PFSK-1 (cell line): ENCODE measurements around the gene IL4.

ENCODE experiments used
- FOXP2 ChIP-seq: optimal IDR thresholded peaks from 2 replicates; pipeline ENCODE3; 2011; ENCODE audit warnings: borderline replicate concordance, control low read depth, inconsistent platforms; ENCODE audit not compliant: insufficient read depth; ENCODE audit errors: extremely low read length, extremely low read depth
- POLR2AphosphoS5 ChIP-seq: IDR thresholded peaks from 2 replicates; pipeline ENCODE4 v1.6.1; 2012; ENCODE audit warnings: low read depth, mild to moderate bottlenecking, control low read depth, low read length, moderate library complexity
- SIN3A ChIP-seq: IDR thresholded peaks from 2 replicates; pipeline ENCODE4 v1.6.1; 2012; ENCODE audit warnings: mild to moderate bottlenecking, low read length, moderate library complexity, borderline replicate concordance; ENCODE audit not compliant: insufficient read depth
- TAF1 ChIP-seq: IDR thresholded peaks from 2 replicates; pipeline ENCODE4 v1.6.1; 2012; ENCODE audit warnings: low read length, control low read depth, borderline replicate concordance; ENCODE audit not compliant: insufficient read depth
- TF ChIP-seq, protein P1 (sequence below), 2 experiments: IDR thresholded peaks; 2 replicates each; pipeline versions ENCODE4 v1.6.1 to v1.8.0; 2011 to 2012; ENCODE audit warnings: low read depth in 2 of 2, low read length in 2 of 2, control low read depth in 1 of 2, inconsistent platforms in 1 of 2, mild to moderate bottlenecking in 1 of 2, moderate library complexity in 1 of 2; ENCODE audit not compliant: insufficient read depth in 1 of 2

IL4 gene

DNA sequence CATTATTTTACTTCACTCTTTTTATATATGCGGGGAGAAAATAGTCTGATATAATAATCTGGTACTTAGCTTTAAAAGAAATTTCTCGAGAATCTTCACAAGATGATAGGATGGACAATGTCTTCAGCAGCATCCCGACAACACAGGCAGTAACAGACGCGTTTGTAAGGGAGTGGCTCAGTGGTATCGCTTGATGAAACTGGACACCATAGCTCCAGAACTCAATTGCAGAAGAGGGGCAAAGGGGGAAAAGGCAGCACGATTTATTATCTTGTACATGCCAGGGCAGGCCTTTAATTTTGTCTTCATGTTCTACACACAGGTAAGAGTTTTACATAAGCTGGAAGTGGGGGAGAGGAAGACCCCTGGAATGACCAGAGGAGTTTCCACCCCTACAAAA is 15.7 kb downstream of the IL4 start:
- TF ChIP-seq POLR2AphosphoS5 (no peak), SIN3A (no peak), FOXP2 (no peak), TAF1 (no peak)
- TF ChIP-seq, protein P1, sequence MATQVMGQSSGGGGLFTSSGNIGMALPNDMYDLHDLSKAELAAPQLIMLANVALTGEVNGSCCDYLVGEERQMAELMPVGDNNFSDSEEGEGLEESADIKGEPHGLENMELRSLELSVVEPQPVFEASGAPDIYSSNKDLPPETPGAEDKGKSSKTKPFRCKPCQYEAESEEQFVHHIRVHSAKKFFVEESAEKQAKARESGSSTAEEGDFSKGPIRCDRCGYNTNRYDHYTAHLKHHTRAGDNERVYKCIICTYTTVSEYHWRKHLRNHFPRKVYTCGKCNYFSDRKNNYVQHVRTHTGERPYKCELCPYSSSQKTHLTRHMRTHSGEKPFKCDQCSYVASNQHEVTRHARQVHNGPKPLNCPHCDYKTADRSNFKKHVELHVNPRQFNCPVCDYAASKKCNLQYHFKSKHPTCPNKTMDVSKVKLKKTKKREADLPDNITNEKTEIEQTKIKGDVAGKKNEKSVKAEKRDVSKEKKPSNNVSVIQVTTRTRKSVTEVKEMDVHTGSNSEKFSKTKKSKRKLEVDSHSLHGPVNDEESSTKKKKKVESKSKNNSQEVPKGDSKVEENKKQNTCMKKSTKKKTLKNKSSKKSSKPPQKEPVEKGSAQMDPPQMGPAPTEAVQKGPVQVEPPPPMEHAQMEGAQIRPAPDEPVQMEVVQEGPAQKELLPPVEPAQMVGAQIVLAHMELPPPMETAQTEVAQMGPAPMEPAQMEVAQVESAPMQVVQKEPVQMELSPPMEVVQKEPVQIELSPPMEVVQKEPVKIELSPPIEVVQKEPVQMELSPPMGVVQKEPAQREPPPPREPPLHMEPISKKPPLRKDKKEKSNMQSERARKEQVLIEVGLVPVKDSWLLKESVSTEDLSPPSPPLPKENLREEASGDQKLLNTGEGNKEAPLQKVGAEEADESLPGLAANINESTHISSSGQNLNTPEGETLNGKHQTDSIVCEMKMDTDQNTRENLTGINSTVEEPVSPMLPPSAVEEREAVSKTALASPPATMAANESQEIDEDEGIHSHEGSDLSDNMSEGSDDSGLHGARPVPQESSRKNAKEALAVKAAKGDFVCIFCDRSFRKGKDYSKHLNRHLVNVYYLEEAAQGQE (IDR thresholded peaks at IDR 0.05; ENCODE audit: insufficient read depth in 1 of 2, low read depth in 2 of 2, low read length in 2 of 2) = no peak

GRCh38 chr5:132690156-132690555 is 16.4 kb downstream of the IL4 start:
- TF ChIP-seq, protein P1 (IDR thresholded peaks at IDR 0.05; ENCODE audit: insufficient read depth in 1 of 2, low read depth in 2 of 2, low read length in 2 of 2) = no peak
- TF ChIP-seq POLR2AphosphoS5 = no peak
- no peak for TF ChIP-seq FOXP2
- no peak for TF ChIP-seq SIN3A
- no peak for TF ChIP-seq TAF1

DNA sequence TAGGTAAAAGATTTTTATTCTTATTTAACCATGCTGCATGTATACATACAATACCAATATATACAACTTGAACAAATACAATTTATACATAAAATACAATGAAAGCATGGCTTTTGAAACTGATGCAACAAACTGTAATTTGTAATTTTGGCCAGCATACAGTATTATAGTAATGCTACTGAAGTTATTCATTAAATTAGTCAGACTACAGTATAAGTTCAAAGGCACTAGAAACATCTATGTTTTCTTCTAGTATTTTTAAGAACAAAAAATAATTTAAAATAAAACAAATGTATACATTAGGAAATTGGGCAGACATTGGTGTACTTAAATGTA is 18.8 kb downstream of the IL4 start:
- no peak for TF ChIP-seq SIN3A
- TF ChIP-seq FOXP2 = no peak
- TF ChIP-seq POLR2AphosphoS5 = no peak
- TF ChIP-seq TAF1 = no peak
- TF ChIP-seq, protein P1 (IDR thresholded peaks at IDR 0.05; ENCODE audit: insufficient read depth in 1 of 2, low read depth in 2 of 2, low read length in 2 of 2) = no peak

DNA sequence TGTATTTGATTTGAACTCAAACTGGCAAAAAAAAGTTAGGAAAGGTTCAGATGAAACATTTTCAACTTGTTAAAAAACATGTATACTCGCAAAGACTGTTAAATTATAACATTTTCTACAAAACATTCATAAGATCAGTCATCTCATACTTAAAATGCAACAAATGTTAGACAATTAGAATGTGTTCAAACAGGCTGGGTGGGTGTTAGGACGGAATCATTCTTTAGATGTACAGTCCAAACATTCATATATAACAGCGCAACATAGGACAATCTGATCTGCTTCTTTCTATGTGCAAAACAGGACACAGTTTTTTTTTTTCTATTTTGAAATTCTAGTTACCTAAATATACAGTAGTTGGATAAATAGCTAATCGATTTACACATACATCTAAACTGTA is 22.2 kb downstream of the IL4 start:
- TF ChIP-seq, protein P1 (IDR thresholded peaks at IDR 0.05; ENCODE audit: insufficient read depth in 1 of 2, low read depth in 2 of 2, low read length in 2 of 2) = no peak
- TF ChIP-seq SIN3A = no peak
- no peak for TF ChIP-seq FOXP2

DNA sequence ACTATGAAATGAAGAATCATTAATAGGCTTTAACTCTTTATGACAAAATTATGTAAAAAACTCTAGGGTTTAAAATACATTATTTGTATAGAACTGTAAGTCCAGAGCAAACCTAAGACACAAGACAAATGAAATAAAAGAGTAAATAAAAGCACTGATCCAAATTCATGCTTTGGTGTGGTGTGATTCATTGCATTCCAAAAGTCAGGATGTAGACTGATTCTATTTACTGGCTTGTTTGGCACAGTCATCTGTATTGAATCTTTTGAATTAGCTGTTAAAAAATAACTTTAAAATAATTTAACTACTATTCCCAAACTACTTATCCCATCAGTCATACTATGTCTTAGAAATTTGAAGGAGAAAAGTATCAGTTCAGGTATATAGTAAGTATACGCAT is 31.1 kb downstream of the IL4 start:
- TF ChIP-seq FOXP2 (no peak), POLR2AphosphoS5 (no peak), TAF1 (no peak)

GRCh38 chr5:132708645-132709044 is 34.9 kb downstream of the IL4 start:
- TF ChIP-seq SIN3A (no peak), TAF1 (no peak), POLR2AphosphoS5 (no peak), FOXP2 (no peak)
- TF ChIP-seq, protein P1 (IDR thresholded peaks at IDR 0.05; ENCODE audit: insufficient read depth in 1 of 2, low read depth in 2 of 2, low read length in 2 of 2) = no peak
